OCI-LY1 (cell line): ENCODE data around the gene RANBP17.

ENCODE experiments used
- H2AFZ ChIP-seq: fragments of 200-600 bp; sonication (generic), shearing (Covaris generic); 2 replicates; pipeline ENCODE4 v1.6.0; 2014; ENCODE audit warnings: antibody characterized with exemption, mild to moderate bottlenecking, low read length
- H3F3A ChIP-seq: fragments of 200-600 bp; sonication (generic), shearing (Covaris generic); 2 replicates; pipeline ENCODE4 v1.6.0; 2014; ENCODE audit warnings: mild to moderate bottlenecking, antibody characterized with exemption, low read length, moderate library complexity; ENCODE audit not compliant: insufficient read depth
- H3K27ac ChIP-seq: fragments of 200-600 bp; sonication (generic); 2 replicates; pipeline ENCODE4 v1.5.1; 2014; ENCODE audit warnings: low read length, mixed run types, mild to moderate bottlenecking, low read depth; ENCODE audit not compliant: poor library complexity, severe bottlenecking
- H3K27me3 ChIP-seq: fragments of 200-600 bp; sonication (generic); 2 replicates; pipeline ENCODE4 v1.6.0; 2014; ENCODE audit warnings: antibody characterized with exemption, mild to moderate bottlenecking, low read length, moderate library complexity; ENCODE audit not compliant: insufficient read depth
- H3K36me3 ChIP-seq: fragments of 200-600 bp; sonication (generic); 2 replicates; pipeline ENCODE4 v1.6.1; 2014; ENCODE audit warnings: mild to moderate bottlenecking, antibody characterized with exemption, low read length, moderate library complexity, mixed read lengths; ENCODE audit not compliant: insufficient read depth
- H3K4me1 ChIP-seq: fragments of 200-600 bp; sonication (generic); 2 replicates; pipeline ENCODE4 v1.5.1; 2014; ENCODE audit warnings: mild to moderate bottlenecking, low read length, moderate library complexity; ENCODE audit not compliant: insufficient read depth, severe bottlenecking
- H3K4me2 ChIP-seq: fragments of 200-600 bp; sonication (generic), shearing (Covaris generic); 2 replicates; pipeline ENCODE4 v1.6.1; 2014; ENCODE audit warnings: low read length
- H3K4me3 ChIP-seq: fragments of 200-600 bp; sonication (generic); 2 replicates; pipeline ENCODE4 v1.5.1; 2014; ENCODE audit warnings: low read length, low read depth, mild to moderate bottlenecking, mixed read lengths; ENCODE audit not compliant: poor library complexity, severe bottlenecking
- H3K79me2 ChIP-seq: fragments of 200-600 bp; shearing (Covaris generic); 2 replicates; pipeline ENCODE4 v1.6.1; 2016; ENCODE audit warnings: mixed run types, low read length, mixed read lengths; ENCODE audit not compliant: insufficient read depth
- H3K9ac ChIP-seq: fragments of 200-600 bp; sonication (generic), shearing (Covaris generic); 2 replicates; pipeline ENCODE4 v1.6.1; 2014; ENCODE audit warnings: mild to moderate bottlenecking, low read length, mixed read lengths
- H3K9me2 ChIP-seq: fragments of 200-600 bp; sonication (generic), shearing (Covaris generic); 2 replicates; pipeline ENCODE4 v1.6.1; 2014; ENCODE audit warnings: low read depth, mild to moderate bottlenecking, low read length, mixed read lengths
- H3K9me3 ChIP-seq: fragments of 200-600 bp; shearing (Covaris generic); 2 replicates; pipeline ENCODE4 v1.6.1; 2014; ENCODE audit warnings: low read length, mixed read lengths
- H4K20me1 ChIP-seq: fragments of 200-600 bp; sonication (generic), shearing (Covaris generic); 2 replicates; pipeline ENCODE4 v1.6.0; 2016; ENCODE audit warnings: mild to moderate bottlenecking, low read length; ENCODE audit not compliant: insufficient read depth
- CTCF ChIP-seq: fragments of 200-600 bp; sonication (generic), shearing (Covaris generic); IDR thresholded peaks from 2 replicates; pipeline ENCODE4 v1.5.1; 2017; ENCODE audit warnings: mild to moderate bottlenecking, antibody characterized with exemption, low read length, moderate library complexity, mixed read lengths
- EZH2 ChIP-seq: fragments of 200-600 bp; sonication (generic), shearing (Covaris generic); IDR thresholded peaks from 2 replicates; pipeline ENCODE4 v1.8.0; 2017; ENCODE audit warnings: borderline replicate concordance, mixed run types, mild to moderate bottlenecking, antibody characterized with exemption, low read length, moderate library complexity, mixed read lengths

Gene RANBP17

GRCh38 chr5:171336521-171337209 lies 474.8 kb downstream of the RANBP17 start:
- Histone ChIP-seq H3K79me2 (no peaks in the 10 kb centered on the region), H3K4me1 (no peaks in the 10 kb centered on the region), H3K4me2 (no peak overlapping the region), H3K9me3 (no peaks in the 10 kb centered on the region), H3K9me2 (no peaks in the 10 kb centered on the region), H3K36me3 (no peaks in the 10 kb centered on the region), H3K4me3 (no peak overlapping the region), H3K27me3 (no peaks in the 10 kb centered on the region), H3K27ac (no peak overlapping the region), H2AFZ (no peak overlapping the region), H3F3A (no peaks in the 10 kb centered on the region), H4K20me1 (no peaks in the 10 kb centered on the region), H3K9ac (no peak overlapping the region)
- no peak for TF ChIP-seq EZH2

DNA sequence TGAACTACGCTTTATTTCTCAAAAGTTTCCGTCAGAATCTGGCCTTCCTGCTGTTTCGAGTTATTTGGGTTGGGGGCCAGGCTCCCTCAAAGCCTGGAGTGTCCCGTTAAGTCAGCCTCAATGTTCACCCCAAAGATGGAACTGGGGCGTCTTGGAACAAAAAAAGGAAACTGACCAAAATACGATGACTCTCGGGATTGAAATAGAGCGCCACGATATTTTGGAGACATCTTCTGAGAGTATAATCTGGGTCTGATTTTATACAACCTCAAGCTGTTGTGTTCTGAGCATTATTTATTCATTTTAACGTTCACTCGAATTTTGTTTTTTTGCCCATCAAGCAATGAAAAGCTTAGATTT lies 475.4 kb downstream of the RANBP17 start:
- no peaks in the 10 kb centered on the region for H4K20me1 ChIP-seq
- H3K4me3 ChIP-seq, result no peak overlapping the region
- H3K9me3 ChIP-seq, result no peaks in the 10 kb centered on the region
- no peaks in the 10 kb centered on the region for H3K9me2 ChIP-seq
- no peak overlapping the region for H3K27ac ChIP-seq
- no peaks in the 10 kb centered on the region for H3K27me3 ChIP-seq
- no peaks in the 10 kb centered on the region for H3F3A ChIP-seq
- no peak overlapping the region for H2AFZ ChIP-seq
- H3K9ac ChIP-seq, result no peak overlapping the region
- H3K36me3 ChIP-seq, result no peaks in the 10 kb centered on the region
- no peaks in the 10 kb centered on the region for H3K79me2 ChIP-seq
- H3K4me1 ChIP-seq, result no peaks in the 10 kb centered on the region
- H3K4me2 ChIP-seq, result no peak overlapping the region
- no peak for TF ChIP-seq CTCF

GRCh38 chr5:171340042-171340441 lies 478.2 kb downstream of the RANBP17 start:
- Histone ChIP-seq H4K20me1 (no peaks in the 10 kb centered on the region), H3K4me2 (no peak overlapping the region), H2AFZ (no peak overlapping the region), H3K4me3 (no peak overlapping the region), H3K4me1 (no peaks in the 10 kb centered on the region), H3K9me3 (no peaks in the 10 kb centered on the region), H3K9ac (no peak overlapping the region), H3F3A (no peaks in the 10 kb centered on the region), H3K27me3 (no peaks in the 10 kb centered on the region), H3K79me2 (no peaks in the 10 kb centered on the region), H3K9me2 (no peaks in the 10 kb centered on the region), H3K27ac (no peak overlapping the region), H3K36me3 (no peaks in the 10 kb centered on the region)
- TF ChIP-seq EZH2, result no peak
- no peak for TF ChIP-seq CTCF

- Histone ChIP-seq H3K36me3 (no peaks in the 10 kb centered on the region), H3K4me1 (no peaks in the 10 kb centered on the region), H3K4me3 (no peak overlapping the region), H3K27me3 (no peaks in the 10 kb centered on the region), H4K20me1 (no peaks in the 10 kb centered on the region), H3K9me3 (no peaks in the 10 kb centered on the region), H3K79me2 (no peaks in the 10 kb centered on the region), H3K4me2 (no peak overlapping the region), H3K9me2 (no peaks in the 10 kb centered on the region), H3K9ac (no peak overlapping the region), H2AFZ (no peak overlapping the region), H3K27ac (no peak overlapping the region), H3F3A (no peaks in the 10 kb centered on the region)
- TF ChIP-seq EZH2 (no peak), CTCF (no peak)
Measured at GRCh38 chr5:171340491-171340890, 478.7 kb downstream of the RANBP17 start.
